GM21367 (cell line): ENCODE measurements around the gene PACS1.

Experiments used
- ATAC-seq: cut with Tn5 transposase; IDR thresholded peaks from one replicate; pipeline ENCODE4 v1.9.1; 2021; ENCODE audit not compliant: unreplicated experiment

Gene PACS1

GRCh38 chr11:66048547-66049323, 21.3 kb upstream of the PACS1 start, which contains the start of gene GAL3ST3:
GAL3ST3 (minus strand) TSS chr11:66049161; CDS start chr11:66045415, 3,746 bp downstream.
- no peak for ATAC-seq

DNA sequence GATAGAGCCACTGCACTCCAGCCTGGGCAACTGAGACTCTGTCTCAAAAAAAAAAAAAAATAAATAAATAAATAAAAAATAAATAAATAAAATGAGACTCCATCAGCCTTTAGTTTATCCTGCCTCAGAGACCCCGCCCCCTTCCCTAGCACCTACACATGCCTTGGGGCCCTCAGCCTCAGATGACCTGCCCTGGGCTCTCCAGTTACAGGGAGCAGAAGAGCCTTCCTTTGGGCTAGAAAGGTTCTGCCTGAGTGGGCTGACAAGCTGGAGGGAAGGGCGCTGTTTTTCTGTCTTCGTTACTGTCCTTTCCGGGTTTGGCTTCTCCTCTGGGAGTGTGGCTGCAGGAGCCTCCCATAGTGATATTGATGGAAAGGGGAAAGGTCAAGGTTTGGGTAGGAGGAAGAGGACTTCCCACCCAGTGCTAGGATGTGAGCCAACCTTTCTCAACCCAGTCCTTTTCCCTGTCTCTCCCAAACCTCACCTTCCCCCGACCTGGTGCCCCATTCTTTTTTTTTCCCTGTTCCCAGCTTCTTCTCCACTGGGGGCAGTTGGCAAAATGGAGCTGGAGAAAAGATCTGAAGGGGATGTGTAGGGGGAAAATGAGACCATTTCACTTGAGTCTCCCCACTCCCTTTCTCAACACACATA, 19.4 kb upstream of the PACS1 start:
- ATAC-seq, result no peak

GRCh38 chr11:66051371-66051765, 18.7 kb upstream of the PACS1 start:
- no peak for ATAC-seq

DNA sequence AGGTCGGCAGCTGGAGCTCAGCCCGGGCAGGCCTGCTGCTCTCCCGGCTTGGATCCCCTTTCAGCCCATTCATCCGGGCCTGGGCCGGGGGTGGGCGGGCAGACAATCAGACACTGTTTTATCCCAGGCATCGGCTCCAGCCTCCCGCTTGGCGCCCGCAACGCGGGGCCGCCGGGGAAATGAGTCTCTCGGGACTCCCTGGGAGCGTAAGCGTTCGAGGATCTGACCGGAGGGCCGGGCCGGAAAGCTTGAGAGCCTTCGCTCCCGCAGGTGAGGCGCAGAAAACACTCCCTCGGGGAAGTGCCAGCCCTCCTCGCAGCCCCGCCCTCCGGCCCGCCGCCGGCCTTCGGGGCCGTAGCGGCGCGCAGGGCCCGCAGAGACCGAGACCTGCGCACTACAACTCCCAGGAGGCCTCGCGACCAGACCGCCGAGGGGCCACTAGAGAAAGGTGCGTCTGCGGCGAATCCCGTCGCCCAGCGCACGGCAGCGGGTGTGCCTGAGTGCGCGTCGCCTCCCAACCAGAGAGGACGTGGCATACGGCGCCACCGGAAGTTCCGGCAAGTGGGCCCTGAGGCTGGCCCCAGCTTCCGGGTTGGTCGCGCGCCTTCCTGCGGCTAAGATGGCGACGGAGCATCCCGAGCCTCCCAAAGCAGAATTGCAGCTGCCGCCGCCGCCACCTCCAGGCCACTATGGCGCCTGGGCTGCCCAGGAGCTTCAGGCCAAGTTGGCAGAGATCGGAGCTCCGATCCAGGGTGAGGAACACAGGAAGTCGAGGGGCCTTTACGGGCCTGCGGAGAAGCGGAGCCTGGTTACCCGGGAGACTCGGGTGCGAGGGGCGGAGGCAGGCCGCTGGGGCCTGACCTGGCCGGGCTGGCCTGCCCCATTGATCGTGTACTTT, 18.1 kb upstream of the PACS1 start, which contains the start of gene SF3B2:
SF3B2 (plus strand) TSS at position 599 of the 898 bp plus-strand sequence; CDS start at position 620, 21 bp downstream.
- peak; percentile 82 for ATAC-seq

DNA sequence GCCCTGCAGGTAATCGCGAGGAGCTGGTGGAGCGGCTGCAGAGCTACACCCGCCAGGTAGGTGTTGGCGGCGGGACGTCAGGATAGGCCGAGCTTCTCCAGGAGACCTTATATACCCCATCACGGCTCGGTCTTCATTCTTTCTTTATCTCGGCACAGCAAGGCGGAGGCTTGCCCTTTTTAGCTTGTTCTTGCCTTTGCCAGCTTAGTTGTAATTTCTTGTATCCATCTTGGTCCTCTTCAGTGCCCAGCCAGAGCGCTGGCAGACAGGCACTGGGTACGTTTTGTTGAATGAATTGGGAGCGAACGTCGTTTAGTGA, 17.4 kb upstream of the PACS1 start:
- no peak for ATAC-seq

GRCh38 chr11:66055021-66055420, 15.1 kb upstream of the PACS1 start:
- ATAC-seq, result no peak

DNA sequence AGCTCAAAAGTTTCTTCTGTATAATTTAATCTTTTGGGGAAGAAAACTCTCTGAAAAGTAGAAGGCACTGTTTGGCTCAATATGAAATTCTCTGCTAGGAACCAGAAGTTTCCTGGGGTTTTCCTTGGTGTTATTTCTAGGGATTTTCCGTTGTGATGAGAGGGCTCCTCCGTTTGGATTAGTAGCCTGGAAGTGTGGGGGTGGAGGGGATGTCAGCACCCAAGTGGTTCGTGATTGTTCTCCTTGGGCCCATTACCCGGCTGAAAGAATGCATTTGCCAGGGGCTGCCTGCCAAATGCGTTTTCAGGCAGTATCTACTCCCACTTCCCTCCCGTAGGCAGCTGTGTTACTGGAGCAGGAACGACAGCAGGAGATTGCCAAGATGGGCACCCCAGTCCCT, 13.6 kb upstream of the PACS1 start:
- no peak for ATAC-seq

- no peak for ATAC-seq
These were observed 9.9 kb upstream of the PACS1 start for GRCh38 chr11:66059966-66060680.

GRCh38 chr11:66061268-66061667, 8.8 kb upstream of the PACS1 start:
- no peak for ATAC-seq

DNA sequence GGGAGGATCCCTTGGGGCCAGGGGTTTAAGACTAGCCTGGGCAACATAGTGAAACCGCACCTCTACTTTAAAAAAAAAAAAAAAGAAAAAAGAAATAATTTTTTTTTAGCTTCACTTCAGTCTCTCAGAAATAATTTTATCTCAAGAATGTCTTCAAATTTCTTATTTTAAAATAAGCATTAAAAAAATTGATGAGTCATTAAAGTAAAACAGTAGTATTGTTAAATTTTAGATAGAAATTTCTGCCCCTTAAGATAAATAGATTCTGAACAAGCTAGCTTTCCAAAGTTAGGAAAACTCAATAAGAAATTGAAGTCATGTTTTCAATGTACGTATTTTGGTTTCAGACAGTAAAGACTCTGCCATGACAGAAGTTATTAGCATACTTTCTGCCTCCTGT, 7.7 kb upstream of the PACS1 start:
- no peak for ATAC-seq

- ATAC-seq, result no peak
These were observed 6.2 kb upstream of the PACS1 start for GRCh38 chr11:66063900-66064299.

GRCh38 chr11:66064571-66064970, 5.5 kb upstream of the PACS1 start:
- no peak for ATAC-seq

DNA sequence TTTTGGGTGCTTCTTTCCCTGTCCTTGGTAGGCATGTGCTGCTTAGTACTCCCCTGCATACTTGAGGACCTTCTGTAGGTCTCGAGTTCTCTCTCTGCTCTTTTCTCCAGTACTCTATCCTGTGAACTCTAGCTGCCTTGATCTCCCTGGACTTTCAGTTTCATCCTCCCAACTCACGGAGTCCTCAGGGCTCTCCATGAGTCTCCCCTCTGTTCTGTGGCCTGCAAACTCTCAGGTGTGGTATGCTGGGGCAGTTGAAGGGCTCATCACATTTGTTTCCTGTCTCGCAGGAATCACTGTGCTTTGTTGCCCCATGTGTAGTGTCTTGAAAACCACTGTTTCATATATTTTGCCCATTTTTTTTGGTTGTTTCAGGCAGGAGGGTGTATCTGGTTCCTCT, 3.3 kb upstream of the PACS1 start:
- ATAC-seq, result no peak

DNA sequence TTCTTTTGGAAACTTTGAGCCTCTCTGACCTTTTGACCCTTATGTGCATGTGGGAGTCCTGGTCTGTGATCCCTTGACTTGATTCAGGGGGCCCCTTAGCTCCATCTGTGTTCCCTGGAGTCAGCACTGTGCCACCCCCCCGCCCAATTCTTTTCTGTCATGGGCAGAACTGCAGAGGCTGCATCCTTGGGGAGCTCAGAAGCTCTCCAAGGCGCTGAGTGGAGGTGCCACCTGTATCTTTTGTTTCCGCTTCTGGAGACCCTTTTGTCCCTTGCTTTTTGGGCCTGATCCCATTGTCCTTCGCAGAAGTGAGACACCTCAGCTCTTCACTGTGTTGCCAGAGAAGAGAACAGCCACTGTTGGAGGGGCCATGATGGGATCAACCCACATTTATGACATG, 2.4 kb upstream of the PACS1 start:
- ATAC-seq, result no peak

DNA sequence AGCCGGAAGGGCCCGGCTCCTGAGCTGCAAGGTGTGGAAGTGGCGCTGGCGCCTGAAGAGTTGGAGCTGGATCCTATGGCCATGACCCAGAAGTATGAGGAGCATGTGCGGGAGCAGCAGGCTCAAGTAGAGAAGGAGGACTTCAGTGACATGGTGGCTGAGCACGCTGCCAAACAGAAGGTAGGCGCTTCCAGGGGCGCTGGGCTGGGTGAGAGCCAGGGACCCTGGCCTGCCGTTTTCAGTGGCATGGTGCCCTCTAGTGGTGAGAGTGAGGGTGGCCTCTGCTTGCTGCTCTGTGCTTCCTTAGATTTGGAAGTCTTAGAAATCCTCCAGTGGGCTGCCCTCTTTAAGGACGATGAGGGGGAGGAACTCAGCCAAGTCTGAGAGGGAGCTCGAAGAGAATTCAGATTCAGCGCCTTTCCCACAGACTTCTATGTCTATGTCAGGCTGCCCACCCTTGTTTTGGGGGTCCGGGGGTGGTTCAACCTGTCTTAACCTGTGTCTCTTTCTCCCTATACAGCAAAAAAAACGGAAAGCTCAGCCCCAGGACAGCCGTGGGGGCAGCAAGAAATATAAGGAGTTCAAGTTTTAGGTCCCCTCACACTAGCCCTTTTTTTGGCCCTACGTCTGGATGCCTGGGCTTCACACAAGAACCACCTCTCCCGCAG, 1.8 kb upstream of the PACS1 start:
- ATAC-seq, result no peak

DNA sequence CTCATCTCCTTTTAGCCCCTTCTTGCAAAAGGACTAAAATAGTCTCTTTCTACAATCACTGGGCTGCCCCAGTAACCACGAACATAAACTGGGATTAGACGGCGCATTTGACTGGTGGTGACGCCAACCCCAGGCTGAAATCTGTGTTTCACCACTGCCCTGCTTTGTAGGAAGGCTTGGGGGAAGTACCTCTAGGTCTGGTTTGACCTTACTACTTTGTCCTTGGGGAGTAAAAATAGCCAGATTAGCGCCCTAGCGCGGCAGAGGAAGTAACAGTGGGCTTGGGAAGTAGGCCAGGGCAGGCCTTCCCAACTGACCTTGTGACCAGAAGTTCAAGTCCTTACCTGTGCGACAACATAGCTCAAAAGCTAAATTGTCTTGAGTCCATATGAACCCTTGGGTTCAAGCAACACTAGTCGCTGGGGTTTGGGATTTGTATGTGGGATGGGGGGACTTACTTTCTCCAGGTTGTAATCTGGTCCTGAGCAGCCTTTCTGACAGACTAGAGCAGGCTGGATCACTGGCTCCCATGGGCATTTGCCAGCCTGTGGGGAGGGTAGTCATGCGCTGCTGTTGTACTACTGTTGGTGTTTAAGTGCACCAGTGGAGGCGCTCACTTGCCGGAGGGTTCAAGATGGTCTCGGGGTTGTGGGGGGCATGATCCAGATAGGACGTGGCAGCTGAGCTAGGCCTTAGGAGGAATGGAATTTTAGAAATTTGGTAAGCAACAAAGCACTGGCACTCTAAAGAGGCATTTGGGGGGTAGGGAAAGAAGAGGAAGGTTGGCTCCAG, 953 bp upstream of the PACS1 start:
- ATAC-seq, result no peak

DNA sequence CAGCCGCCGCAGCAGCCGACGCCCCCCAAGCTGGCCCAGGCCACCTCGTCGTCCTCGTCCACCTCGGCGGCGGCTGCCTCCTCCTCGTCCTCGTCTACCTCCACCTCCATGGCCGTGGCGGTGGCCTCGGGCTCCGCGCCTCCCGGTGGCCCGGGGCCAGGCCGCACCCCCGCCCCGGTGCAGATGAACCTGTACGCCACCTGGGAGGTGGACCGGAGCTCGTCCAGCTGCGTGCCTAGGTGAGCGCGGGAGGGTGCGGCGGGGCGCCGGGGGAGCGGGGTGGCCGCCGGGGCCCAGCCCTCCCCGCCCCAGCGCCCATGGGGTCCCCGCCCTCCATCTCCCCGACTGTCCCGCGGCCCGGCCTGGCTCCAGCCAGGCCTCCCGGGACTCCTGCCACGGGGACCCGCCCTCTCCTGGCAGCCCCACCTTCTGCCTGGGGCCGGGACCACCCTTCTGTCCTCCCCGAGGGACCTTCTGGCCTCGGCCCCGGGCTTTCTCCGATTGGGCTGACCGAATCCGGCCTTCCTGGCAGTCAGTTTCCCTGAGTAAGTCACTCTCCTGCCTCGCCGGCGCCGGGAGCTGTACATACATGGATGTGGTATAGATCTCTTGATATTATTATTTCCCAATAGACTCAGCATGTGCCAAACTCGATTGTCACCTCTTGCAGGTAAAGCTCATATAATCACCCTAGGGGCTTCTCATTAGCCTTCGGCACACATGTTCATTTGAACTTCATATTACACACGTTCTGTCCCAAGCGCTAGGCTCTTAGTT, 720 bp downstream of the PACS1 start:
- ATAC-seq, result no peak

GRCh38 chr11:66071381-66071801, 1.3 kb downstream of the PACS1 start:
- no peak for ATAC-seq

DNA sequence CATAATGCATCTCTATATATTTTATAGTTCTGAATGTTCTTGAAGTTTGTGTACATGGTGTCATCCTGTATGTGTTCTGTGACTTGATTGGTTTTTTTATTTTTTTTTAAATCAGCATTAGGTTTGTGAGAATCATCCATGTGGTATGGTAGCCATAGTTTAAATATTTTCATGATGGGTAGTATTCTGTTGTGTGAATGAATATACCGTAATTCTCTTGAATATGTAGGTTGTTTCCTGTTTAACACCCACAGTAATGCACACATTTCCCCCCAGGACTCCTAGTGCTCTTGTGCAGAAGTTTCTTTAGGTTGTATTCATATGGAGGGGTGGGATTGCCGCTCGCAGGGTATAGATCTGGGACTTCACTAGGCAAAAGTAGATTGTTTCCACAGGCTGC, 2.0 kb downstream of the PACS1 start:
- ATAC-seq, result no peak
